IgD-negative memory B cell (primary cell): Measurements from ENCODE around the gene PCDHGA8. TPM values are rescaled to one million over a fixed set of nuclear protein-coding genes. Genes with fewer than 3 reads are reported as not detected.
A peak's percentile ranks its signal among the peaks of the same experiment; 100 is the strongest.
"Not testable (repeated sequence)": the region's sequence is repeated elsewhere in the genome, so short reads cannot be mapped to it uniquely, and the experiment has no call there.

Experiments
- H3K27ac Mint-ChIP-seq, 3 donors: one replicate each; pipeline ENCODE4 v1.8.0; 2020 to 2022; ENCODE audit warnings: mild to moderate bottlenecking in 3 of 3, mixed read lengths in 3 of 3, moderate library complexity in 1 of 3
- H3K27me3 Mint-ChIP-seq: one replicate; pipeline ENCODE4 v1.8.0; 2021; ENCODE audit warnings: mixed read lengths
- H3K36me3 Mint-ChIP-seq: one replicate; pipeline ENCODE4 v1.8.0; 2020; ENCODE audit warnings: mild to moderate bottlenecking, mixed read lengths
- H3K4me1 Mint-ChIP-seq, 3 donors: one replicate each; pipeline ENCODE4 v1.8.0; 2020 to 2022; ENCODE audit warnings: mixed read lengths in 3 of 3, mild to moderate bottlenecking in 1 of 3
- H3K4me3 Mint-ChIP-seq, 4 donors: one replicate each; pipeline ENCODE4 v1.8.0; 2020 to 2022; ENCODE audit warnings: mild to moderate bottlenecking in 4 of 4, mixed read lengths in 4 of 4, moderate library complexity in 3 of 4
- H3K9me3 Mint-ChIP-seq, 3 donors: one replicate each; pipeline ENCODE4 v1.8.0; 2020 to 2021; ENCODE audit warnings: mixed read lengths in 3 of 3, mild to moderate bottlenecking in 1 of 3
- polyA plus RNA-seq: library from polyadenylated mRNA; unstranded; fragments of 300-500 nt; fragmentation: Illumina TruSeq; gene quantifications from one replicate; pipeline ENCODE4 v1.2.3, GENCODE V29; 2021

PCDHGA8 gene
- polyA plus RNA-seq, 1 donor from 2014 or later: not detected

DNA sequence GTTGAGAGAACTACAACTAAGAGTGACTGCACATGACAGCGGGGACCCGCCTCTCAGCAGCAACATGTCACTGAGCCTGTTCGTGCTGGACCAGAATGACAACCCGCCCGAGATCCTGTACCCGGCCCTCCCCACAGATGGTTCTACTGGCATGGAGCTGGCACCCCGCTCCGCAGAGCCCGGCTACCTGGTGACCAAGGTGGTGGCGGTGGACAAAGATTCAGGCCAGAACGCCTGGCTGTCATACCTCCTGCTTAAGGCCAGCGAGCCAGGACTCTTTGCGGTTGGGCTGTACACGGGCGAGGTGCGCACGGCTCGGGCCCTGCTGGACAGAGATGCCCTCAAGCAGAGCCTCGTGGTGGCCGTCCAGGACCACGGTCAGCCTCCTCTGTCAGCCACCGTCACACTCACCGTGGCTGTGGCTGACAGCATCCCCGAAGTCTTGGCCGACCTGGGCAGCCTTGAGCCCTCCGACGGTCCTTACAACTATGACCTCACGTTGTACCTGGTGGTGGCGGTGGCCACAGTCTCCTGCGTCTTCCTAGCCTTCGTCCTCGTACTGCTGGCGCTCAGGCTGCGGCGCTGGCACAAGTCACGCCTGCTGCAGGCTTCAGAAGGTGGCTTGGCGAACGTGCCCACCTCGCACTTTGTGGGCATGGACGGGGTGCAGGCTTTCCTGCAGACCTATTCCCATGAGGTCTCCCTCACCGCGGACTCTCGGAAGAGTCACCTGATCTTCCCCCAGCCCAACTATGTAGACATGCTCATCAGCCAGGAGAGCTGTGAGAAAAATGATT lies 7.8 kb upstream of the PCDHGA8 start:
- H3K27ac Mint-ChIP-seq: no peak overlapping the region
- H3K27me3 Mint-ChIP-seq: peaks cover 28% of the 10 kb centered on the region
- peaks cover 4 to 23% (median 8%) of the 10 kb centered on the region in 3 donors for H3K9me3 Mint-ChIP-seq
- H3K4me3 Mint-ChIP-seq: no peak overlapping the region
- peaks cover 0 to 4% (median 2%) of the 10 kb centered on the region in 3 donors for H3K4me1 Mint-ChIP-seq
- H3K36me3 Mint-ChIP-seq: peaks cover 1% of the 10 kb centered on the region

DNA sequence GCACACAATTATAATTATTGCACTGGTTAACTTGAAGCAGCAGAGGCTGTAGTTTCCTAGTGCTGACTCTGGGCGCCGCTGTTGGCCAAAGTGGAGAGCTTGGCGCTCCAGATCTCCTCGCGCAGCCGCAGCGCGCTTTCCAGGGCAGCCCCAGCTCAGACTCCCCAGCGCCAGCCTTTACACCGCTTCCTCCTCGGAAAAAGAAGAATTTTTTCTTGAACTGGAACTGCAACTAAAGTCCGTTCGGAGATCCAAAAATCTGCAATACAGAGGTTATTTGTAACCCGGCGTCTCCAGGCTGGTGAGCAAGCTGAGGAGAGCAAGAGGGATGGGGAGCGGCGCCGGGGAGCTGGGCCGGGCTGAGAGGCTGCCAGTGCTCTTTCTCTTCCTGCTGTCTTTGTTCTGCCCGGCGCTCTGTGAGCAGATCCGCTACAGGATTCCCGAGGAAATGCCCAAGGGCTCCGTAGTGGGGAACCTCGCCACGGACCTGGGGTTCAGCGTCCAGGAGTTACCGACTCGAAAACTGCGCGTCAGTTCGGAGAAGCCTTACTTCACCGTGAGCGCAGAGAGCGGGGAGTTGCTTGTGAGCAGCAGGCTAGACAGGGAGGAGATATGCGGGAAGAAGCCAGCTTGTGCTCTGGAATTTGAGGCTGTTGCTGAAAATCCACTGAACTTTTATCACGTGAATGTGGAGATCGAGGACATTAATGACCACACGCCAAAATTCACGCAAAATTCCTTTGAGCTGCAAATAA lies 4.7 kb upstream of the PCDHGA8 start, which contains the start of gene PCDHGB4:
Gene PCDHGB4 (plus strand): TSS at position 142 of the 755 bp plus-strand sequence. CDS start 187 bp downstream, at position 329.
- H3K27me3 Mint-ChIP-seq: peaks cover 37% of the 10 kb centered on the region
- H3K27ac Mint-ChIP-seq: peak within 1 kb of the TSS in 2 of 3 donors; percentile 16 to 67
- H3K36me3 Mint-ChIP-seq, H3K4me1 Mint-ChIP-seq: not testable (repeated sequence)
- peaks cover 8 to 33% (median 9%) of the 10 kb centered on the region in 3 donors for H3K9me3 Mint-ChIP-seq
- H3K4me3 Mint-ChIP-seq: peak within 1 kb of the TSS; percentile 43 to 83 (median 60)

DNA sequence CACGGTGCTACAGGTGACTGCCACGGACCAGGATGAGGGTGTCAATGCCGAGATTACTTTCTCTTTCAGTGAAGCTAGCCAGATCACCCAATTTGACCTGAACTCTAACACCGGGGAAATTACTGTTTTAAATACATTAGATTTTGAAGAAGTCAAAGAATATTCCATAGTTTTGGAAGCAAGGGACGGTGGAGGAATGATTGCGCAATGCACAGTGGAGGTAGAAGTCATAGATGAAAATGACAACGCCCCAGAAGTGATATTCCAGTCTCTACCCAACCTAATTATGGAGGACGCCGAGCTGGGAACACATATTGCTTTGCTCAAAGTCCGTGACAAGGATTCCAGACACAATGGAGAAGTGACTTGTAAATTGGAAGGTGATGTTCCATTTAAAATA lies 3.8 kb upstream of the PCDHGA8 start:
- peaks cover 29% of the 10 kb centered on the region for H3K27me3 Mint-ChIP-seq
- peaks cover 3% of the 10 kb centered on the region for H3K36me3 Mint-ChIP-seq
- peak overlapping the region in 2 of 3 donors; percentile 16 to 48 for H3K27ac Mint-ChIP-seq
- H3K4me3 Mint-ChIP-seq: no peak overlapping the region
- peaks cover 10 to 36% (median 11%) of the 10 kb centered on the region in 3 donors for H3K9me3 Mint-ChIP-seq
- peaks cover 0 to 4% (median 2%) of the 10 kb centered on the region in 3 donors for H3K4me1 Mint-ChIP-seq

DNA sequence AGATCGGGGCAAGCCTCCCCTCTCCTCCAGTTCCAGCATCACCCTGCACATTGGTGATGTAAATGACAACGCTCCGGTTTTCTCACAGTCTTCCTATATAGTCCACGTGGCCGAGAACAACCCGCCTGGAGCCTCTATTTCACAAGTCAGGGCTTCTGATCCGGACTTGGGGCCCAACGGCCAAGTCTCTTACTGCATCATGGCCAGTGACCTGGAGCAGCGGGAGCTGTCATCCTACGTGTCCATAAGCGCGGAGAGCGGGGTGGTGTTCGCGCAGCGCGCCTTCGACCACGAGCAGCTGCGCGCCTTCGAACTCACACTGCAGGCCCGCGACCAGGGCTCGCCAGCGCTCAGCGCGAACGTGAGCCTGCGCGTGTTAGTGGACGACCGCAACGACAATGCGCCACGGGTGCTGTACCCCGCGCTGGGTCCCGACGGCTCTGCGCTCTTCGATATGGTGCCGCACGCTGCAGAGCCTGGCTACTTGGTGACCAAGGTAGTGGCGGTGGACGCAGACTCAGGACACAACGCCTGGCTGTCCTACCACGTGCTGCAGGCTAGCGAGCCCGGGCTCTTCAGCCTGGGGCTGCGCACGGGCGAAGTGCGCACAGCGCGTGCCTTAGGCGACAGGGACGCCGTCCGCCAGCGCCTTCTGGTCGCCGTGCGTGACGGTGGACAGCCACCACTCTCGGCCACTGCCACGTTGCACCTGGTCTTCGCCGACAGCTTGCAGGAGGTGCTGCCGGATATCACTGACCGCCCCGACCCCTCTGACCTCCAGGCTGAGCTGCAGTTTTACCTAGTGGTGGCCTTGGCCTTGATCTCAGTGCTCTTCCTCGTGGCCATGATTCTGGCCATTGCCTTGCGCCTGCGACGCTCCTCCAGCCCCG lies 3.0 kb upstream of the PCDHGA8 start:
- Mint-ChIP-seq H3K27me3 (peaks cover 32% of the 10 kb centered on the region), H3K4me1 (peaks cover 0 to 4% (median 2%) of the 10 kb centered on the region in 3 donors), H3K9me3 (peaks cover 10 to 41% (median 13%) of the 10 kb centered on the region in 3 donors), H3K36me3 (peaks cover 3% of the 10 kb centered on the region), H3K27ac (peak overlapping the region in 2 of 3 donors; percentile 16 to 57), H3K4me3 (peak overlapping the region in 1 of 4 donors; percentile 84)

DNA sequence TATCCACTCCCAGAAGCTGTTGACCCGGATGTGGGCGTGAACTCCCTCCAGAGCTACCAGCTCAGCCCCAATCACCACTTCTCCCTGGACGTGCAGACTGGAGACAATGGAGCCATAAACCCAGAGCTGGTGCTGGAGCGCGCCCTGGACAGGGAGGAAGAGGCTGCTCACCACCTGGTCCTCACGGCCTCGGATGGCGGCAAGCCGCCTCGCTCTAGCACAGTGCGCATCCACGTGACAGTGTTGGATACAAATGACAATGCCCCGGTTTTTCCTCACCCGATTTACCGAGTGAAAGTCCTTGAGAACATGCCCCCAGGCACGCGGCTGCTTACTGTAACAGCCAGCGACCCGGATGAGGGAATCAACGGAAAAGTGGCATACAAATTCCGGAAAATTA lies 834 bp downstream of the PCDHGA8 start:
- Mint-ChIP-seq H3K36me3 (peaks cover 3% of the 10 kb centered on the region), H3K4me1 (peaks cover 0 to 4% (median 2%) of the 10 kb centered on the region in 3 donors), H3K27me3 (peaks cover 32% of the 10 kb centered on the region), H3K4me3 (no peak overlapping the region), H3K27ac (peak overlapping the region in 1 of 3 donors; percentile 62), H3K9me3 (peaks cover 10 to 26% (median 22%) of the 10 kb centered on the region in 3 donors)

DNA sequence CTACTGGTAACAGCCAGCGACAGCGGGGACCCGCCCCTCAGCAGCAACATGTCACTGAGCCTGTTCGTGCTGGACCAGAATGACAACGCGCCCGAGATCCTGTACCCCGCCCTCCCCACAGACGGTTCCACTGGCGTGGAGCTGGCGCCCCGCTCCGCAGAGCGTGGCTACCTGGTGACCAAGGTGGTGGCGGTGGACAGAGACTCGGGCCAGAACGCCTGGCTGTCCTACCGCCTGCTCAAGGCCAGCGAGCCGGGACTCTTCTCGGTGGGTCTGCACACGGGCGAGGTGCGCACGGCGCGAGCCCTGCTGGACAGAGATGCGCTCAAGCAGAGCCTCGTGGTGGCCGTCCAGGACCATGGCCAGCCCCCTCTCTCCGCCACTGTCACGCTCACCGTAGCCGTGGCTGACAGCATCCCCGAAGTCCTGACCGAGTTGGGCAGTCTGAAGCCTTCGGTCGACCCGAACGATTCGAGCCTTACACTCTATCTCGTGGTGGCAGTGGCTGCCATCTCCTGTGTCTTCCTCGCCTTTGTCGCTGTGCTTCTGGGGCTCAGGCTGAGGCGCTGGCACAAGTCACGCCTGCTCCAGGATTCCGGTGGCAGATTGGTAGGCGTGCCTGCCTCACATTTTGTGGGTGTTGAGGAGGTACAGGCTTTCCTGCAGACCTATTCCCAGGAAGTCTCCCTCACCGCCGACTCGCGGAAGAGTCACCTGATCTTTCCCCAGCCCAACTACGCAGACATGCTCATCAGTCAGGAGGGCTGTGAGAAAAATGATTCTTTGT lies 2.2 kb downstream of the PCDHGA8 start:
- H3K27ac Mint-ChIP-seq: peak overlapping the region in 1 of 3 donors; percentile 83
- H3K9me3 Mint-ChIP-seq: peaks cover 9 to 29% (median 24%) of the 10 kb centered on the region in 3 donors
- H3K4me3 Mint-ChIP-seq: peak overlapping the region in 1 of 4 donors; percentile 17
- H3K4me1 Mint-ChIP-seq, H3K36me3 Mint-ChIP-seq: not testable (repeated sequence)
- peaks cover 36% of the 10 kb centered on the region for H3K27me3 Mint-ChIP-seq

DNA sequence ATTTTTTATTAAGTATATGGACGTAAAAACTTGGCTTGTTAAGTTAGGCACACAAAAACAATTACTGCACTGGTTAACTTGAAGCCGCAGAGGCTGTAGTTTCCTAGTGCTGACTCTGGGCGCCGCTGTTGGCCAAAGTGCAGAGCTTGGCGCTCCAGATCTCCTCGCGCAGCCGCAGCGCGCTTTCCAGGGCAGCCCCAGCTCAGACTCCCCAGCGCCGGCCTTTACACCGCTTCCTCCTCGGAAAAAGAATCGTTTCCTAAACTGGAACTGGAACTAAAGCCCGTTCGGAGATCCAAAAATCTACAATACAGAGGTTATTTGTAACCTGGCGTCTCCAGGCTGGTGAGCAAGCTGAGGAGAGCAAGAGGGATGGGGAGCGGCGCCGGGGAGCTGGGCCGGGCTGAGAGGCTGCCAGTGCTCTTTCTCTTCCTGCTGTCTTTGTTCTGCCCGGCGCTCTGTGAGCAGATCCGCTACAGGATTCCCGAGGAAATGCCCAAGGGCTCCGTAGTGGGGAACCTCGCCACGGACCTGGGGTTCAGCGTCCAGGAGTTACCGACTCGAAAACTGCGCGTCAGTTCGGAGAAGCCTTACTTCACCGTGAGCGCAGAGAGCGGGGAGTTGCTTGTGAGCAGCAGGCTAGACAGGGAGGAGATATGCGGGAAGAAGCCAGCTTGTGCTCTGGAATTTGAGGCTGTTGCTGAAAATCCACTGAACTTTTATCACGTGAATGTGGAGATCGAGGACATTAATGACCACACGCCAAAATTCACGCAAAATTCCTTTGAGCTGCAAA lies 5.5 kb downstream of the PCDHGA8 start, which contains the start of gene PCDHGB5:
Gene PCDHGB5 (plus strand): TSS at position 192 of the 796 bp plus-strand sequence. CDS start 181 bp downstream, at position 373.
- Mint-ChIP-seq H3K4me3 (peak within 1 kb of the TSS; percentile 73 to 84 (median 80)), H3K27ac (peak within 1 kb of the TSS in 2 of 3 donors; percentile 46 to 67), H3K27me3 (peaks cover 36% of the 10 kb centered on the region), H3K9me3 (peaks cover 6 to 37% (median 19%) of the 10 kb centered on the region in 3 donors)
- not testable (repeated sequence) for H3K36me3 Mint-ChIP-seq, H3K4me1 Mint-ChIP-seq

DNA sequence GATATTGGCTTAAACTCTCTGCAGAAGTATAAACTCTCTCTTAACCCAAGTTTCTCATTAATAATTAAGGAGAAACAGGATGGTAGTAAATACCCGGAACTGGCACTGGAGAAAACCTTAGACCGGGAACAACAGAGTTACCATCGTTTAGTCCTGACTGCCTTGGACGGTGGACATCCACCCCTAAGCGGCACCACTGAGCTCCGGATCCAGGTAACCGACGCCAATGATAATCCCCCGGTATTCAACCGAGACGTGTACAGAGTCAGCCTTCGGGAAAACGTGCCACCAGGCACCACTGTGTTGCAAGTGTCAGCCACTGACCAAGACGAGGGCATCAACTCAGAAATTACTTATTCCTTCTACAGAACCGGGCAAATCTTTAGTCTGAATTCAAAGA lies 6.2 kb downstream of the PCDHGA8 start:
- peaks cover 42% of the 10 kb centered on the region for H3K27me3 Mint-ChIP-seq
- H3K36me3 Mint-ChIP-seq: peaks cover 4% of the 10 kb centered on the region
- peak overlapping the region in 2 of 4 donors; percentile 8 to 81 for H3K4me3 Mint-ChIP-seq
- peak overlapping the region in 2 of 3 donors; percentile 46 to 51 for H3K27ac Mint-ChIP-seq
- H3K9me3 Mint-ChIP-seq: peaks cover 5 to 35% (median 19%) of the 10 kb centered on the region in 3 donors
- H3K4me1 Mint-ChIP-seq: peaks cover 0 to 3% (median 3%) of the 10 kb centered on the region in 3 donors

DNA sequence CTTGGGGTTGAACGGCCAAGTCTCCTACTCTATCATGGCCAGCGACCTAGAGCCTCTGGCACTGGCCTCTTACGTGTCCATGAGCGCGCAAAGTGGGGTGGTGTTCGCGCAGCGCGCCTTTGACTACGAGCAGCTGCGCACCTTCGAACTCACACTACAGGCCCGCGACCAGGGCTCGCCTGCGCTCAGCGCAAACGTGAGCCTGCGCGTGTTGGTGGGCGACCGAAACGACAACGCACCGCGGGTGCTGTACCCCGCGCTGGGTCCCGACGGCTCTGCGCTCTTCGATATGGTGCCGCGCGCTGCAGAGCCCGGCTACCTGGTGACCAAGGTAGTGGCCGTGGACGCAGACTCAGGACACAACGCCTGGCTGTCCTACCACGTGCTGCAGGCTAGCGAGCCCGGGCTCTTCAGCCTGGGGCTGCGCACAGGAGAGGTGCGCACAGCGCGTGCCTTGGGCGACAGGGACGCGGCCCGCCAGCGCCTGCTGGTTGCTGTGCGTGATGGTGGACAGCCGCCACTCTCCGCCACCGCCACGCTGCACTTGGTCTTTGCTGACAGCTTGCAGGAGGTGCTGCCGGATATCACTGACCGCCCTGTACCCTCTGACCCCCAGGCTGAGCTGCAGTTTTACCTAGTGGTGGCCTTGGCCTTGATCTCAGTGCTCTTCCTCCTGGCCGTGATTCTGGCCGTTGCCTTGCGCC lies 7.3 kb downstream of the PCDHGA8 start:
- H3K4me1 Mint-ChIP-seq: peaks cover 0 to 3% (median 3%) of the 10 kb centered on the region in 3 donors
- H3K4me3 Mint-ChIP-seq: peak overlapping the region in 3 of 4 donors; percentile 2 to 75 (median 38)
- peaks cover 4 to 40% (median 21%) of the 10 kb centered on the region in 3 donors for H3K9me3 Mint-ChIP-seq
- peak overlapping the region in 2 of 3 donors; percentile 51 to 87 for H3K27ac Mint-ChIP-seq
- peaks cover 46% of the 10 kb centered on the region for H3K27me3 Mint-ChIP-seq
- peaks cover 4% of the 10 kb centered on the region for H3K36me3 Mint-ChIP-seq

DNA sequence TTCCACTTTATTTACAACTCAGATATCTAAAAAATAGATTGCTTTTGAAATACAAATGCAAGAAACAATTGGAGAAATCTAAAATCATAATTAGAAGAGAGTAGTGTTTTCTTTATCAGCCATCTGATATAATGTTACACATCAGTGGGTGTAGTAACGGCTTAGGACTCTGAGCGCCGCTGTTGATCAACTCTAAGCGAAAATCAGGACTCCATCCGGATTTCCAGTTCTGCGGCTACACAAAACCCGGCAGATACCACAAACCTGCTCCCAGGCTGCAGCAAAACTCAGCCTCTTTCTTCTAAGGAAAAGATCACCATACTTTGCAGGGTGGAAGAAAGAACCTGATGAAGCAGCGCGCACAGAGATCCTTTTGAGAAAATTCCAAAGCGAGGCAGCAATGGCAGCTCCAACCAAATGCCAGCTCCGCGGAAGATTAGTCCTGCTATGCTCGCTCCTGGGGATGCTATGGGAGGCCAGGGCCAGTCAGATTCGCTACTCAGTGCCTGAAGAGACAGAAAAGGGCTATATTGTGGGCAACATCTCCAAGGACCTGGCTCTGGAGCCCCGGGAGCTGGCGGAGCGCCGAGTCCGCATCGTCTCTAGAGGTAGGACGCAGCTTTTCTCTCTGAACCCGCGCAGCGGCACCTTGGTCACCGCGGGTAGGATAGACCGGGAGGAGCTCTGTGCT lies 10.3 kb downstream of the PCDHGA8 start, which contains the start of gene PCDHGA9:
Gene PCDHGA9 (plus strand): TSS at position 226 of the 691 bp plus-strand sequence. CDS start 175 bp downstream, at position 401.
- peaks cover 53% of the 10 kb centered on the region for H3K27me3 Mint-ChIP-seq
- H3K36me3 Mint-ChIP-seq: peaks cover 4% of the 10 kb centered on the region
- peaks cover 7 to 32% (median 21%) of the 10 kb centered on the region in 3 donors for H3K9me3 Mint-ChIP-seq
- peak within 1 kb of the TSS; percentile 23 to 93 (median 75) for H3K4me3 Mint-ChIP-seq
- H3K27ac Mint-ChIP-seq: peak within 1 kb of the TSS; percentile 34 to 76 (median 74)
- H3K4me1 Mint-ChIP-seq: peaks cover 0 to 3% (median 3%) of the 10 kb centered on the region in 3 donors

DNA sequence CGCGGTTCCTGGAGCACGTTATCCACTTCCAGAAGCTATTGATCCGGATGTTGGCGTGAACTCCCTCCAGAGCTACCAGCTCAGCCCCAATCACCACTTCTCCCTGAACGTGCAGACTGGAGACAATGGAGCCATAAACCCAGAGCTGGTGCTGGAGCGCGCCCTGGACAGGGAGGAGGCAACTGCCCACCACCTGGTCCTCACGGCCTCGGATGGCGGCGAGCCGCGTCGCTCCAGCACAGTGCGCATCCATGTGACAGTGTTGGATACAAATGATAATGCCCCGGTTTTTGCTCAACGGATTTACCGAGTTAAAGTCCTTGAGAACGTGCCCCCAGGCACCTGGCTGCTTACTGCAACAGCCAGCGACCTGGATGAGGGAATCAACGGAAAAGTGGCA lies 11.0 kb downstream of the PCDHGA8 start:
- Mint-ChIP-seq H3K27ac (peak overlapping the region in 1 of 3 donors; percentile 74), H3K4me3 (peak overlapping the region in 2 of 4 donors; percentile 39 to 78), H3K36me3 (peaks cover 4% of the 10 kb centered on the region), H3K9me3 (peaks cover 7 to 36% (median 21%) of the 10 kb centered on the region in 3 donors), H3K27me3 (peaks cover 58% of the 10 kb centered on the region), H3K4me1 (peaks cover 0 to 3% (median 3%) of the 10 kb centered on the region in 3 donors)
